ENCODE measurements around the gene GH1.

GH1 gene

GRCh38 chr17:63944736-63945499, 26.3 kb upstream of the GH1 start:
- DNase-seq (ENCODE audit: low read depth) = no peak

- DNase-seq (ENCODE audit: low read depth) = no peak
Observed at GRCh38 chr17:63943745-63944144, 25.1 kb upstream of the GH1 start.

- DNase-seq (ENCODE audit: low read depth) = no peak
Observed at GRCh38 chr17:63942309-63942985, 23.8 kb upstream of the GH1 start.

GRCh38 chr17:63941751-63942150, 23.1 kb upstream of the GH1 start:
- DNase-seq (ENCODE audit: low read depth) = no peak

- no peak for DNase-seq (ENCODE audit: low read depth)
Observed at GRCh38 chr17:63941162-63941561, 22.5 kb upstream of the GH1 start.

- DNase-seq (ENCODE audit: low read depth) = no peak
Observed at GRCh38 chr17:63940584-63940983, 21.9 kb upstream of the GH1 start.

- no peak for DNase-seq (ENCODE audit: low read depth)
Observed at GRCh38 chr17:63939884-63940283, 21.2 kb upstream of the GH1 start.

- no peak for DNase-seq (ENCODE audit: low read depth)
Observed at GRCh38 chr17:63939401-63939800, 20.8 kb upstream of the GH1 start.

- DNase-seq (ENCODE audit: low read depth) = no peak
Observed at GRCh38 chr17:63937920-63938319, 19.3 kb upstream of the GH1 start.

GRCh38 chr17:63937319-63937718, 18.7 kb upstream of the GH1 start:
- no peak for DNase-seq (ENCODE audit: low read depth)

- no peak for DNase-seq (ENCODE audit: low read depth)
Observed at GRCh38 chr17:63934183-63935112, 15.8 kb upstream of the GH1 start.

- no peak for DNase-seq (ENCODE audit: low read depth)
Observed at GRCh38 chr17:63933598-63933997, 15.0 kb upstream of the GH1 start.

GRCh38 chr17:63932721-63933120, 14.1 kb upstream of the GH1 start:
- no peak for DNase-seq (ENCODE audit: low read depth)

- no peak for DNase-seq (ENCODE audit: low read depth)
Observed at GRCh38 chr17:63931981-63932561, 13.4 kb upstream of the GH1 start, which contains the start of gene CD79B. TSS of gene CD79B (minus strand) at chr17:63932331. CDS start at chr17:63932261, 70 bp downstream.

GRCh38 chr17:63930951-63931575, 12.4 kb upstream of the GH1 start:
- no peak for DNase-seq (ENCODE audit: low read depth)

GRCh38 chr17:63929860-63930766, 11.5 kb upstream of the GH1 start:
- DNase-seq (ENCODE audit: low read depth) = no peak

- DNase-seq (ENCODE audit: low read depth) = no peak
Observed at GRCh38 chr17:63928966-63929695, 10.5 kb upstream of the GH1 start.

- no peak for DNase-seq (ENCODE audit: low read depth)
Observed at GRCh38 chr17:63928172-63928666, 9.6 kb upstream of the GH1 start.

GRCh38 chr17:63927464-63928171, 9.0 kb upstream of the GH1 start:
- no peak for DNase-seq (ENCODE audit: low read depth)
